SIG-M5 (cell line): ENCODE data around the gene IL1RN.
A peak's percentile ranks its signal among the peaks of the same experiment; 100 is the strongest.
"Not testable (repeated sequence)": the region's sequence is repeated elsewhere in the genome, so short reads cannot be mapped to it uniquely, and the experiment has no call there.

Experiments
- DNase-seq: peaks from one replicate; lab custom pipeline; 2025; lab: John Stamatoyannopoulos, UW

The IL1RN gene, protein sequence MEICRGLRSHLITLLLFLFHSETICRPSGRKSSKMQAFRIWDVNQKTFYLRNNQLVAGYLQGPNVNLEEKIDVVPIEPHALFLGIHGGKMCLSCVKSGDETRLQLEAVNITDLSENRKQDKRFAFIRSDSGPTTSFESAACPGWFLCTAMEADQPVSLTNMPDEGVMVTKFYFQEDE

DNA sequence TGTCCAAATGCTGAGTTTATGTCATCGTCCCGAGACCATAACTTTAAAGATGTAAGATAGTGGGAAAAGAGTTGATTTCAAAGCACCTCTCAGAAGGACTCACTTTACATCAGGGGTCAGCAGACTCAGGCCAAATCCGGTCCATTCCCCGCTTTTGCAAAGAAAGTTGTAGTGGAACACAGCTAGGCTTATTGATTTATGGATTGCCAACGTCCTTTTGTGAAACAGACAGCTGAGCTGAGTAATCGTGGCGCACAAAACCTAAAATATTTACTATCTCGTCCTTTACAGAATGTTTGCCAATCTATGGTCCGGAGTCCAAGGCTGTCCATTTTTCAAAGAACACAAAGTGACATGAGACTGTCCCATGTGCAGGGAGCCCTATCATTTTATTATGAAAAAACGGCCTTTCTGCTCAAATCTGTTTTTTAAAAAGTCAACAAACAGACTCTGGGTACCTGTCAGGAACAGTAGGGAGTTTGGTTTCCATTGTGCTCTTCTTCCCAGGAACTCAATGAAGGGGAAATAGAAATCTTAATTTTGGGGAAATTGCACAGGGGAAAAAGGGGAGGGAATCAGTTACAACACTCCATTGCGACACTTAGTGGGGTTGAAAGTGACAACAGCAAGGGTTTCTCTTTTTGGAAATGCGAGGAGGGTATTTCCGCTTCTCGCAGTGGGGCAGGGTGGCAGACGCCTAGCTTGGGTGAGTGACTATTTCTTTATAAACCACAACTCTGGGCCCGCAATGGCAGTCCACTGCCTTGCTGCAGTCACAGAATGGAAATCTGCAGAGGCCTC lies at the start of gene IL1RN:
IL1RN (plus strand) TSS at position 754 of the 801 bp plus-strand sequence; CDS start at position 781, 27 bp downstream.
- DNase-seq = peak; percentile 75

GRCh38 chr2:113077921-113078320 lies 49.5 kb upstream of the IL1RN start:
- no peak for DNase-seq

- no peak for DNase-seq
Measured at GRCh38 chr2:113078350-113078839, 49.0 kb upstream of the IL1RN start.

DNA sequence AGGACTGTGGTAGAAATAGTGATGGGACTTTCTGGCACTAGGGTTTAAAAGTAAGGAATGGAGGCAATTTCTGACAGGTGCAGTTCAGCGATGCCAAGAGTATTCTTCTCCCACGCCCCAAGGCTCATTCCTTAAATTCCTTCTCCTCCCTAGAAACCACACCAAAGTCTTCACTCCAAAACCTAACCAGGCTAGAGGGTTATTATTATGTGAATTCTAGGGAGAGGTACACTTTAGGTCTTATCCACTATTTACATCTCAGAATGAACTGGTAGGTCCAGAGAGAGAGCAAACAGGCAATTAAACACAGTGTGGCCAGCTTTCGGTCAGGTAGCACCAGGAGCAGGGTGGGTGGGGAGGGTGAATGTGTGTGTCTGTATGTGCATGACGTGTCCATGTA lies 48.3 kb upstream of the IL1RN start:
- DNase-seq = no peak

DNA sequence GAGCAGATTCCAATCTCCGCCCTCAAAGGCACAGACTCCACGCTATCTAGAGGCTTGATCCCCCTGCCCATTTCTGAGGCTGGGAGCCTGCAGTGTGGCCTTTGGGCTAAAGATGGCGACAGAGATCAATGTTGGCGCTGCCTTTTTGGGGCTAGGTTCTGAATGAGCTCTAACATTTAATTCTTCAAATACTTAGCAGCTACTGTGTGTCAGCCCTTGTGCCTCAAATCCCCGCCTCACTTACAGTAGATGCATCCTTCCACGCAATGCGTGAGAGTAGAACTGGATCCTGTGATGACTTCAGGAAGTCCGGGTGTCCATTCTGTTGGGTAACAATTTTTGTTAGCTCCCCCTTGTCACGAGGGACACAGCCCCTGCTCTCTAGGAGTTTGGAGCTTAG lies 47.3 kb upstream of the IL1RN start:
- DNase-seq = no peak

- DNase-seq = no peak
Measured at GRCh38 chr2:113081488-113082210, 45.7 kb upstream of the IL1RN start.

- no peak for DNase-seq
Measured at GRCh38 chr2:113083296-113083695, 44.1 kb upstream of the IL1RN start.

- DNase-seq = no peak
Measured at GRCh38 chr2:113084249-113085000, 43.0 kb upstream of the IL1RN start.

GRCh38 chr2:113085542-113085941 lies 41.9 kb upstream of the IL1RN start:
- no peak for DNase-seq

DNA sequence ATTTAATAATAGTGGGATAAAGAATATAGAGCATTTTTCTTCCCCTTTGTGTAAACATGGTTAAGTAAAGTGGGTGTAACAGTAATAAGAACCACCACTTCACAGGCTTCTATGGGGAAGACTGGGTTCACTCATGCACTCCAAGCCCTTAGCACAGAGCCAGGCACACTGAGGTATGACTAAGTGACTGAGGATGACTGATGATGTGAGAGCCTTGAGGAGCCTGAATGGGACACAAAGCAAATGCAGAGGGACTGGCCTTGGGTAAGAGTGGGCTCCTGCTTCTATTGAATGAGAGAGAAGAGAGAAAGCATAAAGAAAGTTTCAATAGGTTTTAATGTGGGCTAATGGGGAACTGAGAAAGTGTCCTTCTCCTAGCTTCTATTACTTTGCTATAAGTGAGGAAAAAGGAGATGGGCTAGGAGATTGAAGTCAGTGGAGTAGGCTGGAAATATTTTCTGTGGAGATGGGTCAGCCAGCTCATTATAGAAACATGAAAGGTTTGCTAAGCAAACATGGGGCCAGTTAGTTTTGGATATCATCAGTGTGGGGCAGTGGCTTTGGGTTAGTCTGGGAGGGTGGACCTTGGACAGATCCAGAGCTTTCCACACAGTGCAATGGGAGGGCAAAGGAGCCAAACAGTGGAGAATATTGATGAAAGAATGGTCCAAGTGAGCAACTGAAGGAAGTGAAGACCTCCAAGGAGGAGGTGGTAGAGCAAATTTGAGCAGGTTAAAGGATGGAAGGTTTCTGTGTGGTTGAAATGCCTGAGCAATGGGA lies 39.0 kb upstream of the IL1RN start:
- no peak for DNase-seq

GRCh38 chr2:113089916-113090315 lies 37.5 kb upstream of the IL1RN start:
- DNase-seq = no peak

- no peak for DNase-seq
Measured at GRCh38 chr2:113091231-113091896, 36.0 kb upstream of the IL1RN start.

- no peak for DNase-seq
Measured at GRCh38 chr2:113092864-113093612, 34.4 kb upstream of the IL1RN start.

DNA sequence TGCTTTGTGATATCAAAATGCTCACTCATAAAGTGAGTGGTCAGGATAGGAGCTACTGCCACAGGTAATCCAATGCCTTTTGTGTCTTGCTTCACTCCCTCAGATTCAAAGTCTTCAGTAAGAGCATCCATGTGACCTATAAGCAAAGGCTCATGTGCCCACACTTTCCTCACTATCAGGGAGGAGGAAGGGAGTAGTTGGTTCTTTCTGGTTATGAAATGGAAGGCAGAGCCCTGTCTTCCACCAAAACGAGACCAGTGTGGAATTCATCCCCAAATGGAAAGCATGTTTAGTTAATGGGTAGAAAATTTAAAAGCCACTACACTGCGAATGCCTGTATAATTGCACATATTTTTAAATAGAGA lies 33.8 kb upstream of the IL1RN start:
- DNase-seq = no peak

DNA sequence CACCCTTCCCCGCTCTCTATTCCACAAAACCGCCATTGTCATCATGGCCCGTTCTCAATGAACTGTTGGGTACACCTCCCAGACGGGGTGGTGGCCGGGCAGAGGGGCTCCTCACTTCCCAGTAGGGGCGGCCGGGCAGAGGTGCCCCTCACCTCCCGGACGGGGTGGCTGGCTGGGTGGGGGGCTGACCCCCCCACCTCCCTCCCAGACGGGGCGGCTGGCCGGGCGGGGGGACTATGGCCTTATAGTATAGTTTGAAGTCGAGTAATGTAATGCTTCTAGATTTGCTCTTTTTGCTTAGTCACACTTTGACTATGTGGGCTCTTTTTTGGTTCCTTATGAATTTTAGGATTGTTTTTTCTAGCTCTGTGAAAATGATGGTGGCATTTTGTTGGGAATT lies 31.1 kb upstream of the IL1RN start:
- not testable (repeated sequence) for DNase-seq

DNA sequence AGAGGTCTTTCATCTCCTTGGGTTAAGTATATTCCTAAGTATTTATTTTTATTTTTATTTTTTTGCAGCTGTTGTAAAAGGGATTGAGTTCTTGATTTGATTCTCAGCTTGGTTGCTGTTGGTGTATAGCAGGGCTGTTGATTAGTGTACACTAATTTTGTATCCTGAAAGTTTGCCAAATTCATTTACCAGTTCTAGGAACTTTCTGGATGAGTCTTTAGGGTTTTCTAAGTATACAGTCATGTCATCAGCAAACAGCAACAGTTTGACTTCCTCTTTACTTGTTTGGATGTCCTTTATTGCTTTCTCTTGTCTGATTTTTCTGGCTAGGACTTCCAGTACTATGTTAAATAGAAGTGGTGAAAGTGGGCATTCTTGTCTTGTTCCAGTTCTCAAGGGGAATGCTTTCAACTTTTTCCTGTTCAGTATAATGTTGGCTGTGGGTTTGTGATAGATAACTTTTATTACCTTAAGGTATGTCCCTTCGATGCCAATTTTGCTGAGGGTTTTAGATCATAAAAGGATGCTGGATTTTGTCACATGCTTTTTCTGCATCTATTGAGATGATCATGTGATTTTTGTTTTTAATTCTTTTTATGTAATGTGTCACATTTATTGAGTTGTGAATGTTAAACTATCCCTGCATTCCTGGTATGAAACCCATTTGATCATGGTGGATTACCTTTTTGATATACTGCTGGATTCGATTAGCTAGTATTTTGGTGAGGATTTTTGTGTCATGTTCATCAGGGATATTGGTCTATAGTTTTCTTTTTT lies 30.4 kb upstream of the IL1RN start:
- DNase-seq = not testable (repeated sequence)

GRCh38 chr2:113098041-113098440 lies 29.4 kb upstream of the IL1RN start:
- DNase-seq = no peak

GRCh38 chr2:113098532-113098931 lies 28.9 kb upstream of the IL1RN start:
- DNase-seq = no peak

GRCh38 chr2:113102133-113102532 lies 25.3 kb upstream of the IL1RN start:
- DNase-seq = no peak
